ENCODE results near the gene SERAC1. TPM values are rescaled to one million over a fixed set of nuclear protein-coding genes. Genes with fewer than 3 reads are reported as not detected.

SERAC1 gene
- polyA plus RNA-seq, 2 of the 4 experiments (the other 2 are of a cell fraction) = 5.1 to 6.7 TPM

DNA sequence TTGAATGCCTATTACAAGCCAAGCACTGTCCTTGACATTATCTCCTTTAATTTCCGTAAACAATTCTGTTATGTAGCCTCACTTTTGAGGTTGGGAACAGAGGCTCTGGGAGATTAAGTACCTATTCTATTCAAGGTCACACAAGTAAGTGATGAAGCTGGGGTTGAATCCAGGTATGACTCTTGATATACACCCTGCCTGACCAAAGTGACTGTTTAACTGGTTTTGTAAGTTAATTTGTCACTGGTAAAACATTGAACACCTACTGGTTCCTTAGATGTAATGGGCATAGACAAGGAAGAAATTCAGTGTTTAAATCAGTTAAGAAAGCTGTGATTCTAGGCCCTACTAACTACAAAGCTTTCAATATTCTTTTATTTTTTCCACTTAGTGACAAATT is 23.0 kb upstream of the SERAC1 start:
- no peak for TF ChIP-seq RFX5 (IDR thresholded peaks at IDR 0.05)
- TF ChIP-seq HMGXB4 (CRISPR knock-in tag; IDR thresholded peaks at IDR 0.05; ENCODE audit: borderline replicate concordance) = no peak
- no peaks in the 10 kb centered on the region for H3K9me3 ChIP-seq
- WGBS (ENCODE audit: missing lambda C conversion rate) = 96% methylated on average over 1 of the region's 1 CpG
- no peaks in the 10 kb centered on the region for H3K4me1 ChIP-seq
- ATAC-seq = no peak
- H3K4me2 ChIP-seq = no peak overlapping the region
- ChIA-PET CTCF (no interaction called here), POLR2A (no interaction called here)
- no peak overlapping the region for H3K27ac ChIP-seq
- DNase-seq (ENCODE audit: low read depth in 1 of 2, low spot score in 1 of 2) = no peak
- FAIRE-seq = no peak
- H3K4me3 ChIP-seq = no peak overlapping the region

DNA sequence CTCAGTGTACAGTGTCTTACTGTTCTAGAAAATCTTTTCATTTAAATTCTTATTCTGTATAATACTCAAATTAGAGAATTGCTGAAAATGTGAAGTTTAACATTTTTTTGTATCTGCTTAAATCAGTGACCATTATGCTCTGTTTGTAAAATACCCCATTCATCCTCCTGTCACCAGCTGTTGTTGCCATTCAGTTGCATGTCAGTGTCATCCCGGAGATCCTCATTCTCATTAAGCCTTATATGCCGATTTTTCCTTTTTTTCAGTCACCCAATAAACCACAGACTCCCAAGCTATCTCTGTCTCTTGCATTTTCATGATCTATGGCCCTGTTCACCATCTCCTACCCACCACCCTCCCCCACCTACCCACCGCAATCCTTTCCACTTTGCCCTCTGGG is 20.5 kb upstream of the SERAC1 start:
- H3K4me3 ChIP-seq = no peak overlapping the region
- DNase-seq (ENCODE audit: low read depth in 1 of 2, low spot score in 1 of 2) (no peak), ATAC-seq (no peak), FAIRE-seq (no peak)
- H3K27ac ChIP-seq = no peak overlapping the region
- H3K4me1 ChIP-seq = no peaks in the 10 kb centered on the region
- WGBS (ENCODE audit: missing lambda C conversion rate) = 96% methylated on average over 3 of the region's 3 CpGs
- H3K4me2 ChIP-seq = no peak overlapping the region
- POLR2A ChIA-PET = interaction anchor here (0.9 kb wide), 1 partner anchor 9 kb away, joined by 3 read pairs; no protein-coding TSS in a partner anchor
- CTCF ChIA-PET = interaction anchor here (1.6 kb wide), 1 partner anchor 32 kb away, joined by 4 read pairs; no protein-coding TSS in a partner anchor
- no peaks in the 10 kb centered on the region for H3K9me3 ChIP-seq
- TF ChIP-seq FOSL2 (IDR thresholded peaks at IDR 0.05) (no peak), FOSL2 (CRISPR knock-in tag; IDR thresholded peaks at IDR 0.05) (no peak), RARB (CRISPR knock-in tag; IDR thresholded peaks at IDR 0.05) (no peak), PBX3 (IDR thresholded peaks at IDR 0.05) (no peak), E2F6 (IDR thresholded peaks at IDR 0.05; ENCODE audit: borderline replicate concordance, low read depth) (no peak), SMC3 (IDR thresholded peaks at IDR 0.05) (no peak), TFCP2L1 (CRISPR knock-in tag; IDR thresholded peaks at IDR 0.05) (no peak), HMGXB4 (CRISPR knock-in tag; IDR thresholded peaks at IDR 0.05; ENCODE audit: borderline replicate concordance) (no peak), HDAC2 (IDR thresholded peaks at IDR 0.05) (no peak), KDM5A (IDR thresholded peaks at IDR 0.05) (no peak), HOXB5 (CRISPR knock-in tag; IDR thresholded peaks at IDR 0.05) (no peak)
- TF ChIP-seq, protein P1, sequence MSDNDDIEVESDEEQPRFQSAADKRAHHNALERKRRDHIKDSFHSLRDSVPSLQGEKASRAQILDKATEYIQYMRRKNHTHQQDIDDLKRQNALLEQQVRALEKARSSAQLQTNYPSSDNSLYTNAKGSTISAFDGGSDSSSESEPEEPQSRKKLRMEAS (IDR thresholded peaks at IDR 0.05) = no peak
- TF ChIP-seq, protein P2, sequence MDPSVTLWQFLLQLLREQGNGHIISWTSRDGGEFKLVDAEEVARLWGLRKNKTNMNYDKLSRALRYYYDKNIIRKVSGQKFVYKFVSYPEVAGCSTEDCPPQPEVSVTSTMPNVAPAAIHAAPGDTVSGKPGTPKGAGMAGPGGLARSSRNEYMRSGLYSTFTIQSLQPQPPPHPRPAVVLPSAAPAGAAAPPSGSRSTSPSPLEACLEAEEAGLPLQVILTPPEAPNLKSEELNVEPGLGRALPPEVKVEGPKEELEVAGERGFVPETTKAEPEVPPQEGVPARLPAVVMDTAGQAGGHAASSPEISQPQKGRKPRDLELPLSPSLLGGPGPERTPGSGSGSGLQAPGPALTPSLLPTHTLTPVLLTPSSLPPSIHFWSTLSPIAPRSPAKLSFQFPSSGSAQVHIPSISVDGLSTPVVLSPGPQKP (IDR thresholded peaks at IDR 0.05; ENCODE audit: low read depth, low read length) = no peak

- no peak overlapping the region for H3K4me2 ChIP-seq
- no peak for FAIRE-seq
- ATAC-seq = no peak
- DNase-seq (ENCODE audit: low read depth in 1 of 2, low spot score in 1 of 2) = no peak
- H3K9me3 ChIP-seq = no peaks in the 10 kb centered on the region
- H3K4me1 ChIP-seq = no peaks in the 10 kb centered on the region
- ChIA-PET POLR2A (no interaction called here), CTCF (interaction anchor here (0.7 kb wide), 1 partner anchor 58 kb away, joined by 4 read pairs; no protein-coding TSS in a partner anchor)
- H3K4me3 ChIP-seq = no peak overlapping the region
- H3K27ac ChIP-seq = no peak overlapping the region
- WGBS (ENCODE audit: missing lambda C conversion rate) = 93% methylated on average over 8 of the region's 8 CpGs
- TF ChIP-seq NR3C1 (IDR thresholded peaks at IDR 0.05) (no peak), EP300 (IDR thresholded peaks at IDR 0.05) (no peak), CEBPB (IDR thresholded peaks at IDR 0.05) (no peak), POLR2A (IDR thresholded peaks at IDR 0.05; ENCODE audit: low read length) (no peak), USF2 (IDR thresholded peaks at IDR 0.05) (no peak), RAD21 (conservative IDR thresholded peaks at IDR 0.05 in 1 of 2, IDR thresholded peaks at IDR 0.05 in 1 of 2) (no peak), RNF2 (IDR thresholded peaks at IDR 0.05; ENCODE audit: borderline replicate concordance, low read depth) (no peak), EHF (CRISPR knock-in tag; IDR thresholded peaks at IDR 0.05) (no peak), ZSCAN20 (CRISPR knock-in tag; IDR thresholded peaks at IDR 0.05) (no peak), ESRRA (IDR thresholded peaks at IDR 0.05; ENCODE audit: borderline replicate concordance, low read length) (no peak)
- TF ChIP-seq, protein P3, sequence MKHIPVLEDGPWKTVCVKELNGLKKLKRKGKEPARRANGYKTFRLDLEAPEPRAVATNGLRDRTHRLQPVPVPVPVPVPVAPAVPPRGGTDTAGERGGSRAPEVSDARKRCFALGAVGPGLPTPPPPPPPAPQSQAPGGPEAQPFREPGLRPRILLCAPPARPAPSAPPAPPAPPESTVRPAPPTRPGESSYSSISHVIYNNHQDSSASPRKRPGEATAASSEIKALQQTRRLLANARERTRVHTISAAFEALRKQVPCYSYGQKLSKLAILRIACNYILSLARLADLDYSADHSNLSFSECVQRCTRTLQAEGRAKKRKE (CRISPR knock-in tag; IDR thresholded peaks at IDR 0.05; ENCODE audit: low read depth) = no peak
Measured at GRCh38 chr6:158185729-158186456, 17.8 kb upstream of the SERAC1 start.

All from A549 (cell line).